DMS114 treated with DMSO at 0.1 percent for 48 hours (cell line): ENCODE measurements around the gene SPECC1.

Source experiments
- DNase-seq: peaks from one replicate; lab custom pipeline; 2025; ENCODE audit not compliant: unreplicated experiment; lab: John Stamatoyannopoulos, UW

The SPECC1 gene

DNA sequence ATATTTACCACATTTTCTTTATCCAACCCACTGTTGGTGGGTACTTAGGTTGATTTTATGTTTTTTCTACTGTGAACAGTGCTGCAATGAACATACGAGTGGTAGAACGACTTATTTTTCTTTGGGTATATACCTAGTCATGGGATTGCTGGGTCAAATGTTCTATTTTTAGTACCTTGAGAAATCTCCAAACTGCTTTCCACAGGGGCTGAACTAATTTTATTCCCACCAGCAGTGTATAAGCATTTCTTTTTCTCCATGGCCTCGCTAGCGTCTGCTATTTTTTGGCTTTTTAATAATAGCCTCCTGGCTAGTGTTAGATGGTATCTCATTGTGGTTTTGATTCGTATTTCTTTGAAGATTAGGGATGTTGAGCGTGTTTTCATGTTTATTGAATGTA lies 255.8 kb downstream of the SPECC1 start:
- DNase-seq, result no peak

DNA sequence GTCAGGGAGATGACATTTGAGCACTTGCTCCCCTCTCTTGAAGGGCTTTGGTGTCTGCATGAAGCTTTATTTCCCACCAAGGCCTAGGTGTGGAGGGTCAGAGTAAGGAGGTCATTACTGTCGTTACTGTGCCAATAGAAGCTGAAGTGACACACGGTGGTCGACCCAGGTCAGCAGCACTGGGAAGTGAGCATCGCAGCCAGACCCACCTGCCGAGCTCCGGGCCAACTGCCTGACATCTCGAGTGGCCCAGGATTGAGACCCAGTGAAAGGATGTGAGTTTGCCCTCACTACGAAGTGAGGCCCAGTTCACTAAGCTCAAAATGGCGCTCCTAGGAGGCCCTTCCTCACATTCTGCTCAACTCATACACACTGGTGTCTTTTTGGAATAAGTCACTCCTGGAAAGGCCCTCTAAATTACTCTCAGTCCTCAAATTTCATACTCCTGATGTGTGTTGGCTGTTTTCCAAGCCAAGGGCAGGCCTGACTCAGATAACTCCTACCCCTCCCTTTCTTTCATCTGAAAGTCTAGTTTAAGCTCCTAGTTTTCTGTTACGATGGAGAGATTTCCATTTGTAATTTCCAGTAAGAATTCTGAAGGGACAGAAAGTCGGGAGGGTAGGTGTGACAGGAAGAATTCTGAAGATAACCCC lies 257.8 kb downstream of the SPECC1 start:
- no peak for DNase-seq

DNA sequence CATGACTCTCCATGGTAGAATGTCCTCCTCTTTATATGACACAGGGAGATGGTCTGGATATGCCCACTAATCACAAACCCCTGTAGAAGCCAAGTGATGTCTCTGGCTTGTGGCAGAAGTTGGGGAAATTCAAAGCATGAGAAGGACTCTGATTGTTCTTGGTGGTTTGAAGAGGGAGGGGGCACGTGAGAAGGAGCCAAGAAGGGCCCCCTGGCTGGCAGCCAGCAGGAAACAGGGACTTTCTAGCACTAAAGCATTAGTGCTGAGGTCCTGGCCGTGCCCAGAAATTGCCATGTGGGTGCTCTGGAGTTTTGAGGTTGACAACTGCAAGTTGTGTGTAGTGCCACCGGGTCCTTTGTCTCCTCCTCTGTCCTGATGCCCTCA lies 258.3 kb downstream of the SPECC1 start:
- no peak for DNase-seq

DNA sequence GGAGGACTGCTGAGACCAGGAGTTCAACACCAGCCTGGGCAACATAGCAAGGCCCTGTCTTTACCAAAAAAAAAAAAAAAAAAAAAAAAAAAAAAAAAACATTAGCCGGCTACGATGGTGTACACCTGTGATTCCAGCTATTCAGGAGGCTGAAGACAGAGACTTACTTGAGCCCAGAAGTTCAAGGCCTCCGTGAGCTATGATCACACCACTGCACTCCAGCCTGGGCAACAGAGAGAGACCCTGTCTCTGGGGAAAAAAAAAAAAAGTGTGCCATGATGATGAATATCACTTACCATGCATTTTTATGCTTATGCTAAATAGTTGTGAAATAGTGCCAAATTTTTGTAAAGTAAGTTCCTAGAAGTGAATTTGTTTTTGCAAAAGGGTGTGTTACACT lies 261.2 kb downstream of the SPECC1 start:
- DNase-seq, result no peak

DNA sequence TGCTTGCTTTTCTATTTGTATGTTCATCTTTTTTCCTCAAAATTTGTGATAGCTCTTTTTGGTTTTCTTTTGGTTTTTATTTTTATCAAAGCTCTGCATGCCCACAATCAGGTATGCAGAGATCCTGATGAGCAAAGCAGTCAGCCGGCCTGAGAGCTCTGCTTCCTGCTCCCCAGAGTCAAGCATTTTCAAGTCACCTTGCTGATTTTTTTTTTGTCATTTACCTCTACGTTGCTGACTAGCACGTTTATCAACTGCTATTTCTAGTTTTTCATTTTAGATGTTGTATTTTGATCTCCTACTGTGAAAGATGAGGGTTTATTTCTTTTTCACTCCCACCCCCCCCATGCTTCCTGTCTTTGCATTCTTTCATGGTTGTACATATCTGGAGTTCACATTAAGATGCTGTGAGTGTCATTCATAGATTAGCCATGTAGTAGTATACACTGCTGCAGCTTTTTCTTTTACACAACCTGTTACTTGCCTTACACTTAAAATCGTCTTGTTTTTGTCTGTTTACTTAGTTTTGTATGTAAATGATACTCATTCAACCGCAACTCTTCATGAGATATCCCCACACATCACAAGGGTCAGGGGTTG lies 262.0 kb downstream of the SPECC1 start:
- DNase-seq, result no peak

DNA sequence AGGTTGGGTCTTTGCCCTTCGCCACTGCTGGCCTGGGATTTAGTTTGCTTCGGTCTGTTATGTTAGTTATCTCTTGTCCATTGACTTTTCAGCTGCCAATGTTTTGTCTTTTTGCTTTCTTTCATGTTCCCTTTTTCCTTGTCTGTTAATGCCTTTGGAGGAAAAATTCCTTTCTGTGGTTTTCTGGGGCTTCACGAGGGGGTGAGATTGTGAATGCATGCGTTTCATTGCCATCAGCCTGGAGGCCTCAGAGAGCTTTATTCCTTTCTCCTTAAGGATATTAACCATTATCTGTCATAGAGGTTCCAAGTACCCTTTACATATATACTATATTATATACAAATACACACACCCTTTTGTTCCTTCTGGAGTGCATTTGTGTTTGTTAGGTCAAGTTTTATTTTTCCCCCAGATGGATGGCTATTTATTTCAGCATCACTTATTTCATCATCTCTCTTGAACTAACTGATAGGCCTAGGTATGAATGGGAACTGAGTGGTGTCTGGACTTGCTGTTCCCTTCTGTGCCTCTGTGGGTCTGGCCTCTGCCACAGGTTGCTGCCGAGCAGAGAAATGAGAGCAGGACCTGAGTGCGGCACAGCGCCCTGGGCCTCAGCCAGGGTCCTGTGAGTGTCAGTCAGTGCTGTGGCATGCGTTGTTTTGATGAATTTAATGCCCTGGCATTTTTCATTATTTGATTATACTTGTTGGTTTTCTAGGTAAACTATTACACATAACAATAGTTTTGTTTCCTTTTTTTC lies 264.8 kb downstream of the SPECC1 start:
- no peak for DNase-seq

DNA sequence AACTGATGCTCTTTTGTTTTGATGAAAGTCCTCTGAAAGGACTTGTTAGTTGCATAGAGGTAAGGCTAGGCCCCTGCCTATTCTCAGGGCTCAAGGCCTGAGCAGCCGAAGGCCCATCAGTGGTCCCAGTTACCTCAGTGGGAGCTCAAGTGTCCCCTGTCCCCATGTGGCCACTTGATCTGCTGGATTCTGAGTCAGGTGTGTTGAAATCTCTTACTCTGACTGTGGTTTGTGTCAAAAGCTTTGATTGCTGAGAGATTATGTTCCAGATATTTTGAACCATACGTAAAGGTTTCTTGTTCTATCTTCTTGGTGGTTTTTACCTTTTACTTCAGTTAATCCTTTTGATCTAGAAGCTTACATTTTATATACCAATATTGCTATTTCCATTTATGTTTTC lies 266.5 kb downstream of the SPECC1 start:
- DNase-seq, result no peak

DNA sequence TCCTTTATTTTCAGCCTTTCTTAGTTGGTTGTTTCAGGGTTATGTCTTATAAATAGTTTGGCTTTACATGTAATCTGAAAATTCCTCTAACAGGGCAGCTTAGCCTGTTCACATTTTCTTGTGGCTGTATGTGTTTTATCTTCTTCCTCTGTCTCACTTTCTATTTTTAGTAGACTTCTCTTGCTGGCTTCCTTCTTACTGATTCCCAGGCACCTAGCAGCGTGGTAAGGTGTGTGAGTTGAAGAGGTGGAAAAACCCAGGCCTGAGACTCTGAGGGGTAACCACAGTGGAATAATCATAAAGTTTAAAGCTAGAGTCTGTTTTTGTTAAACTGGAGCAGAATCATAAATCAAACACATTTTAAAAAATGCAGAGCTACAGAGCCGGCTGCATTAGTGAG lies 267.3 kb downstream of the SPECC1 start:
- no peak for DNase-seq

DNA sequence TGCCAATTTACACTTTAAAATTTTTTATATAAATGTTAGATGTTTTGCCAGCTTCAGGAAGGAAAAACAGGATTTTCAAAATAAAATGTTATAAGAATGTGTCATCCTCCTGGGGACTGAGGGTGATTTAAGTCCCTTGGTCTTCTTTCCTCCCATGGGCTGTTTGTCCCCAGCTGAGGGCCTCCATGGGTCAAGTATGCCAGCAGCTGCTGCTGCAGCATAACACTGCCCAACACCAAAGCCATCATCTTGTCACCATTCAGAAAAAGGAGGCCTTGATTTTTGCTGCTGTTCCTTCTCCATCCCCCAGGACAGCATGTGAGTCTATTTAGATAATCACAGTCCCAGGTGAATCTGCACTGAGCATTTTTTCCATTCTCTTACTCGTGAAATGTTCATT lies 269.6 kb downstream of the SPECC1 start:
- DNase-seq, result no peak

DNA sequence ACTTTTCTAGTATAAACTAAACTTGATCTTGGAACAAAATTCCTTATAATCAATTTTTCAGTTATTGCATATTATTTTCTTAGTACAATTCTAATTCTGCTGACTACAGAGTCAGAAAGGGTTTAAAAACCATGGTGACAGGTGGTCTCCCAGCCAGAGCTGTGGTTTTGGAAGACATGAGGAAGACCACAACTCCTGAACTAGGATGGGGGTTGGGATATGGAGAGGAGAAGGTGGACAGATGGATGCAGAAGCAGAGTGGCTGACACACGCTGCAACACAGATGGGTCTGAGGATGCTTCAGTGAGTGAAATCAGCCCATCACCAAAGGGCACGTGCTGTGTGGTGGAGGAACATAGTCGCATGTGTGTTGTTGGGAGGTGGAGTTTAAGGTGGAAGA lies 270.5 kb downstream of the SPECC1 start:
- DNase-seq, result no peak

DNA sequence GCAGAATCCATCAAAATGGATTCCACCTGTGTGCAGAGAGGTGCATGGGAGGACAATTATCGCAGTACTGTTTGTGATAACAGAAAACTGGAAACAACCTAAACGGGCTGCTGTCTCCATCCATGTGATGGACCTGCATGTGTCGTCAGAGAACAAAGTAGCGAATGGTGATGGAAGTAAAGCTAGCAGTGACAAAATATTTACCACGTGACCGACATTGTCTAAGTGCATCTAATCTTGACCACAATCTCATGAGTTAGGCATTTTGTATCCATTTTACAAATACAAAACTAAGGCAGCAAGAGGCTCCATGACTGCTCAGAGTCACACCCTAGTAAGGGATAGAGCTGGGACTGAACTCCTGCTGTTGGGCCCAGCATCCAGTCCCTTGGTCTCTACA lies 270.9 kb downstream of the SPECC1 start:
- DNase-seq, result no peak

DNA sequence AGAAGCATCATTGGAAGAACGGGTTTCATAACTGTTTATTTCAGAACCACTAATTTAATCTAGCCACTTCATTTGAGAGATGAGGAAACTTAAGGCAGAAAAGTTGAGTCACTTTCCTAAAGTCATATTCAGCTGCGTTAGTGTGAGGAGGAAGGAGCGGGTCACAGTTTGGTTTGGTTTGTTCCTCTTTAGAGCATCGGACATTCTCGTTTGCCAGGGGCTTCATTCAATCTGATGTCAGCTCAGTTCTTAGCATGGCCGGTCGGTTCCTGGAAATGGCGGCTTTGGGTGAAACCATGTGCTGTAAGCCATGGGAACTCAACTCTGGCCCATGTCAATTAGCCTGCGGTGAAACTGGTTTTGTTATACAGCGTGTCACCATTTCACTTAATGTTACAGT lies 271.7 kb downstream of the SPECC1 start:
- DNase-seq, result no peak

DNA sequence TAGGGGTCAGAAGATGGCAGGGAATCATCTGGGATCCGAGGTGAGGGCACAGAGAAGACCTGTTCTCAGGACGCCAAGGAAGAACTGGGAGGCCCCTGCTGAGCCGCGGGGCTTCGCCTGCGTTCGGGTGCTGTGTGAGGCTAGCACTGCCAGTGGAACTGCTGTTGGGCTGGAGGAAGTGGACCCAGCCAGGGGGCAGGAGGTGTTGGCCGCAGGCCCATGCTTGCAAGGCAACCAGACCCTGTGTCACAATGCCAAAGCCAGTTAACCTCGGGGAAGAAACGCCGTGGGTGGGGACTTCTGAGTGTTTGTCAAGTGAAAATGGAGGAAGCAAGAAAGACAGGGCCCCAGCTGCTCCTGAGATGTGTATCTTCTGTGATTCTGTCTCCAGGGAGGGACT lies 272.7 kb downstream of the SPECC1 start:
- no peak for DNase-seq

DNA sequence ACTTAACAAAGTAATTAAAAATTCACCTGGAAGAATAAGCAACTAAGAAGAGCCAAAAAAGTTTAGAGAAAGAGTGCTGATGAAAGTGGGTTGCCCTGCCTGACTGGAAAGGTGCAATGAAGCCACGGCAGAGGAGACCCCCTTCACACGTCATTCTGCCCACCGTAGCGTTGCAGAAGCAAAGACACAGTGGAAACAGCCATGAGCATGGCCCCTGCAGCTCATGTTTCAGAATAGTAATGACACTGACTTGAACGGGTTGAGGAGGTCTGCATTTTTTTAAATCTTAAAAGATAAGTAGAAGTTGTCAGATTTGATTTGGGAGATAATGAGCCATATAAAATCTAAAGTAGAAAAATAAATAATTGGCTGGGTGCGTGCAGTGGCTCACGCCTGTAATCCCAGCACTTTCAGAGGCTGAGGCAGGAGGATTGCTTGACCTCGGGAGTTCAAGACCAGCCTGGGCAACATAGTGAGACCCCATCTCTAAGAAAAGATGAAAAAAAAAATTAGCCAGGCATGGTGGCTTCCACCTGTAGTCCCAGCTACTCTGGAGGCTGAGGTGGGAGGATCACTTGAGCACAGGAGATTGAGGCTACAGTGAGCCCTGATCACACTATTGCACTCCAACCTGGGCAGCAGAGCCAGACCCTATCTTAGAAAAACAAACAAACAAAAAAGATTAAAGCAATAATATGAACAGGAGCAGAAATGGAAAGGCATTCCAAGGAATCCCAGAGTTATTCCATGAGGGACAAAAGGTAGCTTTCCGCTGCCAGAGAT lies 273.6 kb downstream of the SPECC1 start:
- DNase-seq, result no peak

DNA sequence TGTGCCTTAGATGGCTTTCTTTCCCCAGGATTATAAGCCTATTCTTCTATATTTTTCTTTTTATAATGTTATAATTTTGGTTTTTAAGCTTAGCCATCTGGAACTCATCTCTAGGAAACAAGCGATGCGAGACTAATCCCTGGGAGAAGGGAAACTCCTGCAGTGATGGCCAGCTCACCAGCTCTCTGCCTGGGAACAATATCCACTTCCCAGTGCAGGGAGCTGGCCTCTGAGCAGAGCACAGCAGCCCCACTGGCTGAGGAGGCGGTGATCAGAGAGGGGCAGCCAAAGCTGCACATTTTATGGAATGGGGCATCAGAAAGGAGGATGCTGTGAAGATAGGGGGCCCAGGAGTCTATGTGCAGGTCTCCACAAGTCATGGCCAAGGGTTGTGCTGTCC lies 274.9 kb downstream of the SPECC1 start:
- DNase-seq, result no peak

DNA sequence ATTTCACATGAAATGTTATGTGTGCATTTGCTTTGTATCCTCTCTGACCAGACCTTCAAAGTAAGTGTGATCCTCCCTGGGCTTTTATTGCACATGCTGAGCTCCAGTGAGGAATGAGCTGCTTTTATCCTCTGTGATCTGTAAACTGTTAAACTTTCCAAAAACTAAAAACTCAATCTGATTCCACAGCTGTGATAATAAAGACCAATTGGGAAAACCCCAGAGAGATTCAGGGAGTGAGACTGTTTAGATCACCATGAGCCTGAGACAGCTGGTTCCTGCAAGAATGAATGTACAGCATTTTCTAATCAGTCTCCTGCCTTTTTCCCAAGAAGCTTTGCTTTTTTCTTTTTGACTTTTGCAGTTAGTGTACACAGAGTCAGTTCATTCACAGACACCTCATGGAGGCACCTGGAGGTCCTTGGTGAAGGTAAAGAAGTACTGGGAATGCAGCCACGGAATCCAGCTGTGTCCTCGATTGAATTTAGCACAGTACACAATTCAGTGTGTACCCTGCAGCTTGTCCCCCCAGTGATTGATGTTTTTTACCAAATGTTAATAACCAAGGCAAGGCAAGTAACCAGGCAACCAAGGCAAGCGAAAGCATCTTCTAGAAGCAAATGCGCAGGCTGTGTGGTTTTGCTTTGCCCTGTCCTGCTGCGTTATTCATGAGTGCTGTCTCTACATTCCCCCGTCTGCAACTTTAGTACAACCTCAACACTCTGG lies 275.6 kb downstream of the SPECC1 start:
- DNase-seq, result no peak

DNA sequence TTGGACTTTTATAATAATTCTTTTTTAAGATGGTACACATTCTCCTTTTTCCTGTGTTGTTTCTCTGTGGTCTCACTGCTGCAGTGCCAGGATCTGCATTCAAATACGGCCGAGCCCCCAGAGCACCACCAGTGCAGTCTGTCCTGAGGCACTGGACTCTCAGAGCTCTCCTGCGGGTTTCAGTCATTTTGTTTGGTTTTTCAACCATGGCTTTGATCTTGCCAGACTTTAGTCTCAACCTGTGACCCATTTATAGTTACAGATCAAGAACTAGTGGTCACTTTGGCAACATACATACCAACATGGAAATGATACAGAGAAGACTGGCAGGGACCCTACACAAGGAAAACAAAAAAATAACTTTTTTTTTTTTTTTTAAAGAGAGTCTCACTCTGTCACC lies 280.8 kb downstream of the SPECC1 start:
- no peak for DNase-seq

DNA sequence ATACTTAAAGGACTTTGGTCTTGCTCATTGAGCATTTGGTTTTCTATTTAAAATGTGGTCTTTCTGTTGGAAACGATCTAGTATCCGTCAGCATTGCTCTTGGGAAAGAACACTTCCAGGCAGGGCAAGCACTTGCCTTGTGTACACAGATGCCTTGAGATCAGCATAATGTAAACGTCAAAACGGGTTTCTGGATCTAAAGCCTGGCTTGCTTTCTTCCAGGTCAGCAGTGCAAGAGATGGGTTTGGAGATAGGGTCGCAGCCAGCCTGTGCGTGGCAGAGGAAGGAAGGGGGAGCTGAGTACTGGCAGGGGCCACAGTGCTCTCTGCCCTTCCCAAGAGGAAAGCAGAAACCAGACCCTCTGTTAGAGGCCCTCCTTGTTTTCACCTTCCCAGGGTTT lies 282.7 kb downstream of the SPECC1 start:
- no peak for DNase-seq

DNA sequence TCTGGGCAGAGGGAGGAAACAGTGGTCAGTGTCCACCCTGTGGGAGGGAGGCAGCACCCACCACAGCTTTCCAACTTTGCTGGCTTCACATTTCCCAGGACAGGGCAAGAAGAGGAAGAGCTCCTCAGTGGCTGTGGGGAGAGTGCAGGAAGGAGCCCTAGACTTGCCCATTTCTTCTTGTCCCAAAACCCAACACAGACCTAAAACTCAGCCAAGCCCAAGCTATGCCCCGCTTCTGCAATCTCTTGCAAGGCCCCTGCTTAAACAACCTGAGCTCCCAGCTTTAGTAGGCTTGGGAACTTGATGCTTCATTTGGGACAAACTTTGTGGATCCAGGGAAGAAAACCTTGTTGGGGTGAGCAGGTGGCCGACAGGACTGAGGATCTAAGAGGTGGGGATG lies 284.3 kb downstream of the SPECC1 start:
- DNase-seq, result no peak

DNA sequence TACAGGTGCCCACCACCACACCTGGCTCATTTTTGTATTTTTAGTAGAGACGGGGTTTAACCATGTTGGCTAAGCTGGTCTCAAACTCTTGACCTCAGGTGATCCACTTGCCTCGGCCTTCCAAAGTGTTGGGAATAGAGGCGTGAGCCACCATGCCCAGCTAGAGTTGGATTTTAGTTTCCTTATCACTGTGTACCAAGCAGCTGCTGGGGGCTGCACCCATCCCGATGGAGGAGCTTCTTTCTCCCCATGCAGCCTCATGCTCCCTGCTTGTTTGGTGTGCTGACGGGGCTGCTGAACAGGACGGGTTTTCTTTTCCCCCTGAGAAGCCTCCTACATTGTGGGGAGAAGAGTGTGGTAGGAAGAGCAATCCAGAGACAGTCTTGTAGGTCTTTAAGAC lies 285.0 kb downstream of the SPECC1 start:
- no peak for DNase-seq

DNA sequence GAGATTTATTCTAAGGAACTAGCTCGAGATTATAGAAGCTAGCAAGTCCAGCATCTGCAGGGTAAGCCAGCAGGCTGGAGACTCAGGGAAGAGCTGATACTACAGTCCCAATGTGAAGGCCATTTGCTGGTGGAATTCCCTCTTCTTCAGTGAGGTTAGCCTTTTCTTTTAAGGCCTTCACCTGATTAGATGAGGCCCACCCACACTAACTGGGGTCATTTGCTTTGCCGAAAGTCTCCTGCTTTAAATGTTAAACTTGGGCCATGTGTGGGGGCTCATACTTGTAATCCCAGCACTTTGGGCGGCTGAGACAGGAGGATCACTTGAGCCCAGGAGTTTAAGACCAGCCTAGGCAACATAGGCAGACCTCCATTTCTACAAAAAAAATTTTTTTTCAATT lies 289.9 kb downstream of the SPECC1 start:
- DNase-seq, result no peak
